Skin epidermis (tissue), 12 donors: ENCODE measurements around the gene SLCO3A1.

ENCODE experiments used
- H3K27ac ChIP-seq, 21 experiments: fragments of 200-600 bp; sonication (generic) in 11 of 21; one replicate each; pipeline ENCODE4 v1.5.0; 2020; ENCODE audit warnings: mild to moderate bottlenecking in 3 of 21, inconsistent platforms in 2 of 21, moderate library complexity in 2 of 21
- H3K4me3 ChIP-seq, 7 experiments: fragments of 200-600 bp; sonication (generic) in 2 of 7; one replicate each; pipeline ENCODE4 v1.5.0; 2020; ENCODE audit warnings: inconsistent platforms in 2 of 7, mild to moderate bottlenecking in 2 of 7, moderate library complexity in 1 of 7

SLCO3A1 gene

DNA sequence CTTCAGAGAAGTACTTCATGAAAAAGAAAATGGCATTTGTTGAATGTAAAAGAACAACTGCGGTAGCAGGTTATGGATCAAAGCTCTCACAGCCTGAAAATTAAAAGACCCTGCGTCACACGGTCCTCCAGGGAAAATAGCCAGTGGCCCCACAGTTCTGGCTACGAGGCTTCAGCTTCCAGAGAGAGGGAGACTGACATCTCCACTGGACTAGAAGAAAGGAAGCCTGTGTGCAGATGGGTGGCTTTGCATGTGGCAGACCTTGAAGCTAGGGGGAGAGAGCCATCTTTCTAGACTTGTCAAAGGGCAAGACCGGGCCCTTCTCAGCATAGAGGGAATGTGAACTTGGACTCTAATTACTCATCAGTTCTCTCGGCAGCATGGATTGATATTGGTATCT, 159.4 kb downstream of the SLCO3A1 start:
- no peak overlapping the region for H3K4me3 ChIP-seq
- H3K27ac ChIP-seq = no peak overlapping the region

DNA sequence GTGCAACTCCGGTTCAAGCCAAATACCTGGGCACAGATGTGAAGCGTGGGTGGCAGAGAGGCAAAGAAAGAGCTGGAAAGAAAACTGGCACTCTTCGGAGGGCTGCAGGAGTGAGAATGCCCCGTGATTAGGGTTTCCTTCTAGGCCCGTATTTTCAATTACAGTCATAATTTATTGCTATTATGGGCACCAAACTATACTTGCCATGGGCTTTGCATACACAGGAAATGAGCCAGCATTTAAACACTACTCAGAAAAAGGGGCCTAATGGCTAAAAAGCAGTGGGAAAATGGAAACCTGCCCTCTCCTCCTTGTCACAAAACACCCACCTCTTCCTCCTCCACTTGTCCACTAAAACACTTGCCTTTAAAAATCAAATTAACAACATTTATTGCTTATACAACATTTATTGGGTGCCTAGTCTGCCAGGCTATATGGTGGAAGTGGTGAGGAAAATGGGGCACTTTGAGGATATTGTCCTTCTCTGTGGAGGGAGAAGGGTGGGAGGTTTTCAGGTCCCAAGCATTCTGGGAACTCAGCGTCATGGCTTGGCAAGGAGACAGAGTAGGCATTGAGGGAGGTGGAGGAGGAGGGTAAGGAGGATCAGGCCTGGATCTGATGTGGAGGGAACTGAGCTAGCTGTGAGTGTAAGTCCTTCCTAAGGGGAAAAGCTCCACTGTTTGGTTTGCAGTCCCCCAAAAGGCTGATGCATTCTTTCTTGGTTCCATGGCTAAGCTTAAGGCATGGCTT, 160.9 kb downstream of the SLCO3A1 start:
- Histone ChIP-seq H3K27ac (no peak overlapping the region), H3K4me3 (no peak overlapping the region)

DNA sequence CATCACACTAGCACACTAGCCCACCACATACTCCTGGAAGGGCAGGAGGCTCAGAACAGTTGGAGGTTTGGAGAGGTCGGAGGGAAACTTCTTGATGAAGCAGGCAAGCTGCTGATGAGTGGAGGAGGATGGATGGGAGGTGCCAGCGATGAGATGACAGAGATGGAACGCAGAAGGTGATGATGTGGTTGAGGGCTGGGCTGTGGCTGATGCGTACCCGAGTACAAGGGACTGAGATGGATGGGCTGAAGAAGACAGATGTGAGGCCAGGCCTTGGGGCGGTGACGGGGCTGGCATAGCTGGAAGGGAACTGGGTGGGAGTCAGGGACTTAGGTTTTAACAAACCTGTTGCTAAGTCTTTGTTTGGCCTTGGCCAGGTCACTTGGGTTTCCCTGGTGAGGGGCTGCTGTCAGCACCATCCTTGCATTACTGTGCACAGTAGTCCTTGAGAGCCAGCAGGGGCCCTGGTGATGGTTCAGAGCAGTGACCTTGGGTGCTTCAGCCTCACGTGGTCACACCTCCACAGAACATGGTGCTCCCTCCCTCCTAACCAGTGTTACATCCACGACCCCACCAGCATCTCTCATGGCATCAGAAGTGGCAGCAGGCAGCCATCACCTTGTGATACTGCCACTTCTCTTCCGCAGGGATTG, 164.5 kb downstream of the SLCO3A1 start:
- H3K4me3 ChIP-seq = no peak overlapping the region
- no peak overlapping the region for H3K27ac ChIP-seq

DNA sequence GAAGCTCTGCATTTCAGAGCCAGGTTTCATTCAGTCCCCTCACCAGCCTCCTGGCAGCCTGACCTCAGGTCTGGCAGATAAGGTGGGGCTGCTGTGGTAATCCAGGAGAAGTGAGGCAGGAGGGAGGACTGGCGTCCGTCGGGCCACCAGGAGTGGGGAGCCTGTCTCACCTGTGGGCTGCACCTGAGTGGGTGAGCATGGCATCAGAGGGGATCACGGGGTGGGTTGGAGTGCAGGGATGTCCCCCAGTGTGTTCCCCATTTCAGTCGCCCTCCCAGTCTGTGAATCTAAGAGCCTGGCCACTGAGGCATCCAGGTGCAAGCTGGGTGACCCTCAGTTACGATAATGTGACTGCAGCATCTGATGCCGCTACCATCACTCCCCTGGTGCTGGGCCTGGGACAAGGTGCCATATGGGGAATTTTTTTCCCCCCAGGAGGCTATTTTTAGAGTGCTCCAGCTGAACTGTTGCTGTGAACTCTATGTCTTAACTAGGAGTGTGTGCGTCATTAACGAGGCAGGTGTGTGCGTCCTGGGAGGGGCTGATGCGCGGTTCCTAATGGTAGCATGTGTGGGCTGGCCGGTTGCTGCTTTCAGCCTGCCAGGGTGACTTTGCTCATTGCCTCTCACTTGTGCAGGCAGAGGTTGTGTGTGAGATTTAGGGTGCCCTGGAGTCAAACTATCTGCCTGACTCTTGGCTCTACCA, 165.2 kb downstream of the SLCO3A1 start:
- H3K4me3 ChIP-seq = no peak overlapping the region
- peak overlapping the region in 2 of 21 experiments; percentile 46 to 49 for H3K27ac ChIP-seq

DNA sequence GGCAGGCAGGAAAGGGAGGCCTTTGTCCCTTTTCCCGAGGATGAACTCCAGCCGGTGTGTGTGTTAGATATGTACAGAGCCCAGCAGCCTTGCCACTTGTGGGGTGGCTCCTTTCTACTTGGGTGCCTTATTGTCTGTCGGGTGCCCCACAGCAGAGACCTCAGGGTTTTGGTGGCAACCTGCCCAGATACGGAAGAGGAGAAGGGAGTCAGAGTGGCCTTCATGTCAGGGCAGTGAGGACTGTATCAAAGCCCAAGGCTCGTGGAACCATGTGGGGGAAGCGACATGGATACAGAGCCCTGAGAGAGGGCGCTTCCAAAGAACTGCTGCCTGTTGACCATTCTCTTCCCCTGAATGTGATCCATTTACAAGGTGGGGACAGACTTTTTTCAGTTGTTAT, 166.2 kb downstream of the SLCO3A1 start:
- no peak overlapping the region for H3K4me3 ChIP-seq
- H3K27ac ChIP-seq = peak overlapping the region in 3 of 21 experiments; percentile 10 to 49 (median 46)

DNA sequence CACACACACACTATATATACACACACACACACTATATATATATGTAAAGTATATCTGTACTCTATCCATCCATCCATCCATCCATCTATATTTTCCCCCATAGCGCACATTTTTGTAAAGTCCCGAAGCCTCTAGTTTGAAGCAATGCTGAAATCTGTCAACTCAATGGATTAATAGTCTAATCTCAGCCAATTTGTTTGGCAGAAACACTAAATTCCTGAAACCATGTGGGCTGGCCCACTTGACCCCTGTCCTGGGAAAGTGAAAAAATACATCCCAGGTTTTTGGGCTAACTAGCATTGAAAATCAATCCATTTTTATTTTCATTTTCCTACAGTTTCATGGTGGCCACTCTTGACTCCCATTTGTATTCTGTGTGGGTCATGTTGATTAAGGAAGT, 166.7 kb downstream of the SLCO3A1 start:
- peak overlapping the region in 3 of 21 experiments; percentile 46 to 49 (median 47) for H3K27ac ChIP-seq
- no peak overlapping the region for H3K4me3 ChIP-seq

DNA sequence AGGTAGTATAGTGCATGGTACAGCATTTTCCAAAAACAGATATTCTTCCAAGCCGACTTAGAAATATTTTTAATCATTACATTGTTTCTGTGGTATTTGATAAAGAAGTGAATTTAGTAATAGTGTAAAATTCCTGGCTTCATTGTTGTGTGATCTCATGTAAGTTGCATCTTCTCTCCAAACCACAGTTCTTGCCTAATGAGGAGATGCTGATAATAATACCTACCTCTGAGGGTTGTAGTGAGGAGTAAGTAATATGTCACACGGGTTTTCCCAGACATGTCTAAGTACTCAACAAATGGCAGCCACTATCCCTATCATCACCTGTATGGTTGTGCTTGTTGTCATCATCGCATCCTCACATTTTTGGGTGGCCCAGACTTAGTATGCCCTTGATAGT, 167.3 kb downstream of the SLCO3A1 start:
- Histone ChIP-seq H3K4me3 (no peak overlapping the region), H3K27ac (peak overlapping the region in 3 of 21 experiments; percentile 19 to 49 (median 21))

DNA sequence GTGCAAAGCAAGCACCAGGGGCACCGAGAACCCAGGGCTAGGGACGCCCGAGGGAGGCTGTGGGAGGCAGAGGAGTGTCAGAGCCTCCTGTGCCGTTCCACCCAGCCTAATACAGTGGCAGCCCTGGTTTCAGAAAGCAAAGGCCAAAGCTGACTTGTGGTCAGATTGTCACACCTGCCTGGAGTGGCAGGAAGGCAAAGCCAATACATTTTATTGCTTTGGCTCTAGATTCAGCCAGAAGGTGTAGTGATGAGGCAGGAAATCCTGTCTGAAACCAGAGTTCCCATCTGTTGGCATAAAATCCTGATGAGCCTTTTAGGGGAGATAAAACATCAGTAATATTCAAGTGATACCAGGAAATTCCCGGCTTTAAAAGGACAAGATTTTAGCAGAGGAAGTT, 168.3 kb downstream of the SLCO3A1 start:
- no peak overlapping the region for H3K27ac ChIP-seq
- no peak overlapping the region for H3K4me3 ChIP-seq

DNA sequence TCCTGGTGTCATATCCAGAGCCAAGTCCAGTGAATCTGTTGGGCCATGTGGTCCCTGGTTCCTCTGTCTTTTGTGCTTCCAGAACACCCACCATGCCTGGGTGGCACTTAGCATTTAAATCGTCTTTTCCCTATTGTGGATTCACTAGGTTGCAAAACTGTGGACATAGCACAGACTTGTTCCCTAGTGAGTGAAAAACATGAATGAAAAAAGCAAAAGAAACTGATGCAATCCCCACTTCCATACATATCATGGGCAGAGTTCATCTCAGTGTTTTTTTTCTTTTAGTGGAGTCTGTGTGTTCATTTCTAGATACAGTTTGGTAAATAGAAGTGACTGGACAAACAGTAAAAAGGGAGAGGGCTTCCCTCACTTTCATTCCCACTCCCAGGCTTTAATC, 170.5 kb downstream of the SLCO3A1 start:
- Histone ChIP-seq H3K4me3 (no peak overlapping the region), H3K27ac (peak overlapping the region in 1 of 21 experiments; percentile 16)

DNA sequence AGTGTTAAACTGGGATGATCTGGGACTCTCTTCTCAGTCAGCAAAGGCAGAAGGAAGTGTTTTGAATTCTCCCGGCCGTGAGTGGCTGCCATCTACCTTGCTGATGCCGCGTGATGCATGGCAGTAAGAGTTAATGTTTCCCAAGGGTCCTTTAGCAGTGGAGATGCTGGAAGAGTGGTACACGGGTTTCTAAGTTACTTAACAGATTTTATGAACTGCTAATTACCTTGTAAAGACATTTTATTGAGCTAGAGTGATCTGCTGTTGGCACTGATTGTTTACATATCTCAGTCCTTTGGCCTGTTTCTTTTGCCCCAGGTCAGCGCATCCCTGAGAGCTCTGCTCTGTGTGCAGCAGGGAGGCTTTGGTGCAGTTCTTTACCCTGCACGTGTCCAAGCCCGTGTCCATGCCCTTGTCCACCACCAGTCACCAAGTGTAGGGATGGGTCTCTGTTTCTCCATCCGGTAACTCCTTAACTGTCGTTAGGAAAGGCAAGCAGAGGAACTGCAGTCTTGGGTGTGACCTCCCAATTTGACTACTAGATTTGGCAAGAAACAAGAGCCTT, 172.3 kb downstream of the SLCO3A1 start:
- H3K27ac ChIP-seq = peak overlapping the region in 1 of 21 experiments; percentile 21
- H3K4me3 ChIP-seq = no peak overlapping the region

DNA sequence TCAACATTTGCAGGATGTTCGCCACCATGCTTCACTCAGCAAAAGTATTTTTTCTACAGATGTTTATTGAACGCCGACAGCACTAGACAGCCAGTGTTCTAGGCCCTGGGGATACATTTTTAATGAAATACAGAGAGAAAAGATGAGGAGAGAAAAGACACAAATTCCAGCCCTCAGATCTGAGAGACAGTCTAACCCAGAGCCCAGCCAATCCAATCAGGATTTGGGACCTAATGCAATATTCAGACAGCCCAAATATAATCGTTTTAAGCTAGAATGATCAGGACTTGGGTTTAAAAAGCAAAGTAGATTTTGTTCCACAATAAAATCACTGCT, 174.8 kb downstream of the SLCO3A1 start:
- peak overlapping the region in 15 of 21 experiments; percentile 4 to 81 (median 38) for H3K27ac ChIP-seq
- no peak overlapping the region for H3K4me3 ChIP-seq

DNA sequence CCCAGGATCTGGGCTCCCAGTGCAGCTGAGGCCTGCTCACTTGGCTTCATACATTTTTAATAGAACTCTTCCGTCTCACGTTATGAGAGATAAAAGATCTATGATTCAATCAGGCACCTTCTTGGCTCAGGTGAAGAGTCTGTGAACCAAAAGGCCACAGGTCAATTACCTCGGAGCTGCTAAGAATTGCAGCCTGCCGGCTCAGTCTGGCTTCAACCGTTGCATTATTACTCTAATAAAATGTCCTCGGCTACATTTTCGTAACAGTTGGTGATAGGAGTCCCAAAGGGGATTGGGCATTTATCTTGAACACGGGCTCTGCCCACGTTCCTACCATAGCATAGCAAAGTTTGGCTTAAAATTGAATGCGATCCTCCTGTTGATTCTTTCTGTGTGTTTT, 176.3 kb downstream of the SLCO3A1 start:
- no peak overlapping the region for H3K4me3 ChIP-seq
- H3K27ac ChIP-seq = peak overlapping the region in 13 of 21 experiments; percentile 18 to 83 (median 58)

DNA sequence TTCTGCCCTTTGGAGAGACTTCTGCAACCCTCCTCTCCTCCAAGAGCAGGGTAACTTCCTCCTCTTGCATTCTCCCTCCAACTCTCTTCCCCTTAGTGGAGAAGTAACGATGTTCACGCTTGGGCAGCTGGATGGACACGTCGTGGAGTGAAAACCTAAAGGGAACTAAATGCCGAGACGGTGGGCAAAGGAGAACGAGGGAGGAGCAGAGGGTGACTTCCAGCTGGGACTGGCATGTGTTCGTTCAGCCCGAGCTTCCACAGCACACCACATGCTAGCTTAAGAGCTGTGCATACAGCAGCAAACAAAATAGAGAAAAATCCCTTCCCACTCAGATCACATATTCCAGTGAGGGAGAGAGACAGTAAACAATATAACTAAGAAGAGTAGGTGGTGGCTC, 179.8 kb downstream of the SLCO3A1 start:
- Histone ChIP-seq H3K4me3 (no peak overlapping the region), H3K27ac (peak overlapping the region in 7 of 21 experiments; percentile 16 to 78 (median 34))

DNA sequence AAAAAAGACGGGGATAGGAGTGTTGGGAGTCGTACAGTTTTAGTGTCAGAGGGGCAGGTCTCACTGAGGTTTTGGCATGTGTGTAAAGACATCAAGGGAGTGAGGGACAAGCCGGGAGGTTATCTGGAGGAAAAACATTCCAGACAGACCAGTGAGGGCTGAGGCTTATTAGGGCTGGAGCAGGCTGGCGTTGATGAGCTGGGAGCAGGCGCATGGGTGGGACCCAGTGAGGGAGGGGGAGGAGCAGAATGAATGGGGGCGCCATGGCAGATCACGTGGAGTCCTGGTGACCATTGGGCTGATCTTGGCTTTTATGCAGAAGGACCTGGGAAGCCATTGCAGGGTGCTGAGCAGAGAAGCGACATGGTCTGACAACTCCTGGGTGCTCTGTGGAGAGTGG, 180.2 kb downstream of the SLCO3A1 start:
- Histone ChIP-seq H3K27ac (peak overlapping the region in 8 of 21 experiments; percentile 16 to 78 (median 37)), H3K4me3 (no peak overlapping the region)

DNA sequence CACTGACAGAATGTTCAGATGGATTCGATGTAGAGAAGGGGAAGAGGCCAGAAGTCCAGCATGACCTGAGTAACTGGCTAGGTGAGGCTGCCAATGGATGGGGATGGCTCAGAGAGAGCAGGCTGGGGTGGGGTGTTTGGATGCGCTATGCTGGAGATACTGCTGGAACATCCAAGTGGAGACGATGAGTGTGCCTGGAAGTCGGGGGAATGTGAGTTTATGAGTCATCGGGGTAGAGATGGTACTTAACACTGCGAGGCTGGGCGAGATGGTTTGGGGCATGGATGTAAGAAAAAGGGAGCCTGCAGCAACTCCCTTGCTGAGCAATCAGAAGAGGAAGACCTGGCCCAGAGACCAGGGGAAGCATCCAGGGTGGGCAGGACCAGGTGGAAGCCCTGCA, 180.7 kb downstream of the SLCO3A1 start:
- Histone ChIP-seq H3K4me3 (no peak overlapping the region), H3K27ac (peak overlapping the region in 7 of 21 experiments; percentile 8 to 78 (median 34))

DNA sequence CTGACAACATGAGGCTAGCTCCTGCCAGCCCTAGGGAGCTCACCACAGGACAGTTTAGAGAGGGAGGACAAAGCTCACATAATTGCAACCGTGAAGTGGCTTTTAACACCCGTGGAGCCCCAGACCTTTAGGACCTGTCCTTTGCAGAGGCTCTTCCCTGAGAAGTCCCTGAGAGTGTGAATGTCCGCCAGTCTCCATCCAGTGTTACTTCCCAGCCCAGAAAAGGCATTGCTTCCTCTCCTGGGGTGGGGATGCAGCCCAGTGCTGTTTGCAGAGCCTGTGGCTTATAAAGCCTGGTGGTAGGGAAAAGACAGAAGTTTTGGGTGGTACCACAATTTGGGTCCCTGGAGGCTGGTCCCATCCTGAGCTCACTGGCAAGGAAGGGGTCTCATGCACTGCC, 182.0 kb downstream of the SLCO3A1 start:
- peak overlapping the region in 2 of 21 experiments; percentile 25 to 34 for H3K27ac ChIP-seq
- no peak overlapping the region for H3K4me3 ChIP-seq

DNA sequence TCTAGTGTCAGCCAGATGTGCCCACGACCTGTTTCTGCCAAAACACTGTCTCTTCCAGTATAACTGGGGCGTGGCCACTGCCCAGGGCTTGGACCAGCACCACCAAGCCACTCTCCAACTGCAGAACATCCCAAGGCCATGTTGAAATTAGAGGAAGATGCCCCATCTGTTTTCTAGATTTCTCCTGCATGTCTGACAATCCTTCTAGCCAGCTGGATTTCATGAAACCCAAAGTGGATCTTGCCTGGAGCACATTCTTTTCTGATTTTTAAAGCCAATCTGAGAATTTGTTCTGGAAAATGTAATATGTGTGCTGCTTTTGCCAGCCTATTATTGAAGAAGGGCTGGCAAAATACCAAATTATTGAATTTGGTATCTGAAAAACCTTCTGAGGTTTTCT, 182.5 kb downstream of the SLCO3A1 start:
- H3K27ac ChIP-seq = peak overlapping the region in 2 of 21 experiments; percentile 25 to 56
- H3K4me3 ChIP-seq = no peak overlapping the region

DNA sequence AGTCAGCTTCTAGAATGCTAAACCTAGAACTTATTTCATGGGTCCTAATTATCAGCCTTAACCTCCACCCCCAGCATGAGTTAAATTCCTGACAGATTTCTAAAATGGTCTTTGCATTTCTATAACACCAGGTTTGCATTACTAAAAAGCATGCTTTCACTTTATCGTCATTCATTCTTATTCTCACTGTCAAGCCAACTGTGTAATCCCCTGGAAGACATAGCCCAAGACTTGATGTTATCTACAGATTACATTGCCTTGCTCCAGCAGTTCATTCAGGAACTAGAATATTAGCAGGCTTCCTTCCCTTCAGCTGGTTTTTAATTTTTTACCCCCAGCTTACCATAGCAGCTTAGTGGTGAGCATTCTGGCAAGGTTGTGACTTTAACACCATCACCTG, 184.0 kb downstream of the SLCO3A1 start:
- Histone ChIP-seq H3K4me3 (no peak overlapping the region), H3K27ac (no peak overlapping the region)

DNA sequence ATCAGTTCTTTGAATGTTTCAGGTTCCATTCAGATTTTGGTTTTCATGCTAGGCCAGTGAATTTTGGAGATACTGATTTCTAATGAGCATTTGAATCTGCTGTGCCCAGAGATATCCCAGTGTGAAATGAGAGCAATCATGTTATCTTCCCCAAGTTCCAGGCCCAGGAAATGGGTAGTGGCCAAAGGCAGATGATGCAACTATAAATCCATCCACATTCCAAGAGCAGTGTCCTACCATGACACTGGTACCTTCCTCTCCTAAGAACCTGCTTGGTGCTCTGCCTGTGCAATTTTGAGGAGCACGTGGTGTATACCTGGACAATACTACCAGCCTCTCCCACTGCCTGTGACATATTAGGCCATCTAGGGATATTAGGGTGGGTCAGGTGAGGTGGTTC, 186.8 kb downstream of the SLCO3A1 start:
- Histone ChIP-seq H3K27ac (no peak overlapping the region), H3K4me3 (no peak overlapping the region)

DNA sequence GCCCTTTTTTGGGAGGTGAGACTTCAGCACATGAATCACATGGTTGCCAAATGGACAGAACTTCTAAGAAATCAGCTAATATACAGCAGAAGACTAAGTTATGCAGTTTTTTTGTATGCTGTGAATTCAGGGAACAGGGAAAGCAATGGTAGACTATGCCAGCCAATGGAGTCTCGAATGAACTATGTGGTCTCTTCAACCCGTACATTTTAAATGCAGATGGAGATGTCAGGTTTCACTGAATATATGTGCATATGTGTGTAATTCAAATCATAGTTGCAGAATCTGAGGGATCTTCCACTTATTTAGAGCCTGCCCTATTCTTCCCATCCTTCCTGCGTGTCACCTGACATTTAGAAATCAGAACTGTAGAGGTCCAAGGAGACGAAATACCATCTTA, 187.9 kb downstream of the SLCO3A1 start:
- Histone ChIP-seq H3K4me3 (no peak overlapping the region), H3K27ac (no peak overlapping the region)
